KMS-11 (cell line): ENCODE results near the gene SAMD9L.

Experiments used
- H2AFZ ChIP-seq: fragments of 200-600 bp; sonication (generic); 2 replicates; pipeline ENCODE4 v1.6.1; 2016; ENCODE audit warnings: antibody characterized with exemption, mixed run types, low read depth
- H3K27ac ChIP-seq: fragments of 200-600 bp; sonication (generic); 2 replicates; pipeline ENCODE4 v1.6.1; 2016; ENCODE audit warnings: mild to moderate bottlenecking, mixed run types
- H3K27me3 ChIP-seq: fragments of 200-600 bp; sonication (generic); 2 replicates; pipeline ENCODE4 v1.6.1; 2017; ENCODE audit warnings: mild to moderate bottlenecking, low read depth, mixed run types, moderate library complexity; ENCODE audit not compliant: insufficient read depth
- H3K36me3 ChIP-seq: fragments of 200-600 bp; sonication (generic); 2 replicates; pipeline ENCODE4 v1.6.1; 2017; ENCODE audit warnings: mild to moderate bottlenecking, mixed run types; ENCODE audit not compliant: insufficient read depth
- H3K4me1 ChIP-seq: fragments of 200-600 bp; sonication (generic); 2 replicates; pipeline ENCODE4 v1.6.1; 2016; ENCODE audit warnings: mild to moderate bottlenecking, low read depth, mixed run types; ENCODE audit not compliant: poor library complexity, severe bottlenecking
- H3K4me2 ChIP-seq: fragments of 200-600 bp; sonication (generic); 2 replicates; pipeline ENCODE4 v1.7.0; 2016; ENCODE audit warnings: mild to moderate bottlenecking, mixed run types
- H3K4me3 ChIP-seq: fragments of 200-600 bp; sonication (generic); IDR thresholded peaks from 2 replicates; pipeline ENCODE4 v1.6.1; 2017; ENCODE audit warnings: low read depth, low read length, mixed read lengths; ENCODE audit not compliant: insufficient read depth
- H3K79me2 ChIP-seq: fragments of 200-600 bp; sonication (generic); 2 replicates; pipeline ENCODE4 v1.6.1; 2016; ENCODE audit warnings: low read depth, mixed run types; ENCODE audit not compliant: insufficient read depth
- H3K9ac ChIP-seq: fragments of 200-600 bp; sonication (generic); 2 replicates; pipeline ENCODE4 v1.6.1; 2016; ENCODE audit warnings: mild to moderate bottlenecking, mixed run types
- H4K20me1 ChIP-seq: fragments of 200-600 bp; sonication (generic); 2 replicates; pipeline ENCODE4 v1.6.1; 2016; ENCODE audit warnings: mild to moderate bottlenecking, mixed run types; ENCODE audit not compliant: insufficient read depth
- TF ChIP-seq, protein P1 (sequence below): fragments of 200-600 bp; sonication (generic); conservative IDR thresholded peaks from 2 replicates; pipeline ENCODE4 v1.6.1; 2017; ENCODE audit warnings: low read depth, mild to moderate bottlenecking, antibody characterized with exemption, low read length, moderate library complexity, mixed read lengths

Gene SAMD9L

DNA sequence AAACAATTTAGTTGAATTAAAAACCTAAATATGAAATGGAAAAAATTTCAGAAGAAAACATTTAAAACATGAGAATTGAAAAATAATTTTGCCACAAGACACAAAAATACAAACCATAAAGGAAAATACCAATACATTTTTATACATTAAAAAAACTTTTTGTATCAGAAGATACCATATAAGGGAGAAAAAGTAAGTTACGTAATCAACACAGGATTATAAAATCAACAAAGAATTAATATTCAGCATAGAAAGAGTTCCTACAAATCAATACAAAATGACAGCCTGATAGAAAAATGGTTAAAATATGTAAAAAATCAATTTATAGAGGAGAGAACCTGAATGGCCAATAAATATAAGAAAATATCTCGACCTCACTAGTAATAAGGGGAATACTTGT, 16.6 kb upstream of the SAMD9L start:
- Histone ChIP-seq H3K36me3 (no peaks in the 10 kb centered on the region), H4K20me1 (no peaks in the 10 kb centered on the region), H3K79me2 (no peaks in the 10 kb centered on the region), H3K9ac (peak overlapping the region; percentile 74; the same call in 1 of the 2 replicates), H2AFZ (peak overlapping the region; percentile 1; the same call in 1 of the 2 replicates), H3K4me1 (peaks cover 79% of the 10 kb centered on the region), H3K4me3 (no peak overlapping the region), H3K27ac (peak overlapping the region; percentile 97), H3K4me2 (peak overlapping the region; percentile 81), H3K27me3 (no peaks in the 10 kb centered on the region)
- TF ChIP-seq, protein P1, sequence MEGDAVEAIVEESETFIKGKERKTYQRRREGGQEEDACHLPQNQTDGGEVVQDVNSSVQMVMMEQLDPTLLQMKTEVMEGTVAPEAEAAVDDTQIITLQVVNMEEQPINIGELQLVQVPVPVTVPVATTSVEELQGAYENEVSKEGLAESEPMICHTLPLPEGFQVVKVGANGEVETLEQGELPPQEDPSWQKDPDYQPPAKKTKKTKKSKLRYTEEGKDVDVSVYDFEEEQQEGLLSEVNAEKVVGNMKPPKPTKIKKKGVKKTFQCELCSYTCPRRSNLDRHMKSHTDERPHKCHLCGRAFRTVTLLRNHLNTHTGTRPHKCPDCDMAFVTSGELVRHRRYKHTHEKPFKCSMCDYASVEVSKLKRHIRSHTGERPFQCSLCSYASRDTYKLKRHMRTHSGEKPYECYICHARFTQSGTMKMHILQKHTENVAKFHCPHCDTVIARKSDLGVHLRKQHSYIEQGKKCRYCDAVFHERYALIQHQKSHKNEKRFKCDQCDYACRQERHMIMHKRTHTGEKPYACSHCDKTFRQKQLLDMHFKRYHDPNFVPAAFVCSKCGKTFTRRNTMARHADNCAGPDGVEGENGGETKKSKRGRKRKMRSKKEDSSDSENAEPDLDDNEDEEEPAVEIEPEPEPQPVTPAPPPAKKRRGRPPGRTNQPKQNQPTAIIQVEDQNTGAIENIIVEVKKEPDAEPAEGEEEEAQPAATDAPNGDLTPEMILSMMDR: no peak

DNA sequence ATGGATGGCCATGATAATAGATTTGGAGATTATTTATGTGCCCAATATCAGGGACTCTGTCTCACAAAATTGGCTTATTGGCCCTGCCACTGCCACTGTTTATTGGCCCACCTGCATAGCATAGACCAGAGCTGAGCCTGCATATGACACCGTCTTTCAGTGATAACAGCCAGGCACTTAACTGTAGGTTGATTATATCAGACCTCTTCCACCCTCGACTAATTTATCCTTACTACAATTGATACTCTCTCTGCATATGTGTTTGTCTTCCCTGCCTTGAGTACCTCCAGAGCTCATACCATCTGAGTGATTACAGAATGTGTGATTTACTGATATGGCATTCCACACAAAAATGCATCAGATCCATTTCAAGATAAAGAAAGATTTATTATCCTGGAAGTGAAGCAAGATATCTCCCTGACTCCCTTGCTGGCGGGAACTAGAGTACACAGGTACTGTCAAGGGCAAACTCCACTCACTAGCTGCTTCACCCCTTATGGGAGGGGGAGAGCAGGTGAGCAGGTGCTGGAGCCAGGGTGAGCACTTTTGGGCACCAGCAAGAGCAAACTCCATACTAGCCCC, 13.1 kb upstream of the SAMD9L start:
- peak overlapping the region; percentile 12; the same call in 1 of the 2 replicates for H3K27ac ChIP-seq
- peak overlapping the region; percentile 58; the same call in 1 of the 2 replicates for H3K4me2 ChIP-seq
- no peak overlapping the region for H3K9ac ChIP-seq
- no peaks in the 10 kb centered on the region for H3K27me3 ChIP-seq
- no peak overlapping the region for H3K4me3 ChIP-seq
- peaks cover 92% of the 10 kb centered on the region for H3K4me1 ChIP-seq
- H3K36me3 ChIP-seq: no peaks in the 10 kb centered on the region
- no peaks in the 10 kb centered on the region for H4K20me1 ChIP-seq
- no peaks in the 10 kb centered on the region for H3K79me2 ChIP-seq
- TF ChIP-seq, protein P1: no peak
- H2AFZ ChIP-seq: peak overlapping the region; percentile 7; the same call in 1 of the 2 replicates

DNA sequence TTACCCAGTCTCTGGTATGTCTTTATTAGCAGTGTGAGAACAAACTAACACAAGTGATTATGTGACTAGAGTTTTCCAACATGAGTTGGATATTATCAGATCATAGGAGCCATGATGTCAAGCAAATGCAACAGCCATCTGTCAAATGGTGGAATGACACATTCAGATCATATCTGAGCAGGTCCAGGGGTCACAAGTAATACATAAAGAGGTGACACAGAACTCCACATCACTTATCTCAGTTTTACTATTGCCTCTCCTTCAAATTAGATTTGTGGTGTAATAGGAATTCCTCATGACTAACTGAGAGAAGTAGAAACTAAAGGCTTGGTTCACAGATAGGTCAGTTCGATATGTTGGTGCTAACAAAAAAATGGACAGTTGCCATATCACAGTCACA, 12.2 kb upstream of the SAMD9L start:
- Histone ChIP-seq H4K20me1 (no peaks in the 10 kb centered on the region), H3K36me3 (no peaks in the 10 kb centered on the region), H3K79me2 (no peaks in the 10 kb centered on the region), H3K4me1 (peaks cover 92% of the 10 kb centered on the region), H3K9ac (no peak overlapping the region), H3K27me3 (no peaks in the 10 kb centered on the region), H3K27ac (peak overlapping the region; percentile 12; the same call in 1 of the 2 replicates), H3K4me3 (no peak overlapping the region), H2AFZ (peak overlapping the region; percentile 7; the same call in 1 of the 2 replicates), H3K4me2 (peak overlapping the region; percentile 58)
- TF ChIP-seq, protein P1: no peak

DNA sequence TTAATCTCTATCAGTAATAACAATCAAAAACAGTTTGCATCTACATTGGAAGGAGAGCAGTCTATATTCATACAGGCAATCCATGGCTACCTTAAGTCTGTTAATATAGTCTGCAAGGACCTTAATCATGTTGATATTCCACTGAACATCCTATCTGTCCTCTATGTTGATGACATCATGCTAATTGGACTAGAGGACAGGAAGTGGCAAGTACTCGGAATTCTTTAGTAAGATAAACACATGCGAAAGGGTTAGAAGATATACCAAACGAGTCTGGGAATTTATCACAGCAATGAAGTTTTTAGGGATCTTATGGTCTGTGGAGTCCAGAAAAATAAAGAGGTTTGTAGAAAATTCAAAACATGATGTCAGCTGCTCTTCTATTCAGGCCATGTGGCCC, 11.3 kb upstream of the SAMD9L start:
- no peak overlapping the region for H3K27ac ChIP-seq
- no peaks in the 10 kb centered on the region for H3K79me2 ChIP-seq
- H3K36me3 ChIP-seq: no peaks in the 10 kb centered on the region
- TF ChIP-seq, protein P1: no peak
- no peak overlapping the region for H2AFZ ChIP-seq
- H3K9ac ChIP-seq: no peak overlapping the region
- no peak overlapping the region for H3K4me3 ChIP-seq
- no peak overlapping the region for H3K4me2 ChIP-seq
- no peaks in the 10 kb centered on the region for H4K20me1 ChIP-seq
- no peaks in the 10 kb centered on the region for H3K27me3 ChIP-seq
- H3K4me1 ChIP-seq: peaks cover 86% of the 10 kb centered on the region
